NCI-H2196 treated with DMSO at 0.1 percent for 48 hours (cell line): ENCODE data around the gene OR2G6.
"Not testable (repeated sequence)": the region's sequence is repeated elsewhere in the genome, so short reads cannot be mapped to it uniquely, and the experiment has no call there.

ENCODE experiments used
- DNase-seq: peaks from one replicate; lab custom pipeline; 2025; ENCODE audit not compliant: unreplicated experiment; lab: John Stamatoyannopoulos, UW

The OR2G6 gene

GRCh38 chr1:248574657-248575056 is 66.8 kb downstream of the OR2G6 start, which contains the start of gene OR2T34:
Gene OR2T34, minus strand, starts transcription at chr1:248574757. Its CDS starts 0 bp downstream, at chr1:248574757.
- DNase-seq = not testable (repeated sequence)

GRCh38 chr1:248576260-248576980 is 68.5 kb downstream of the OR2G6 start:
- DNase-seq = no peak
